GM12878 (cell line): Measurements from ENCODE around the gene ERN2. TPM values are rescaled to one million over a fixed set of nuclear protein-coding genes. Genes with fewer than 3 reads are reported as not detected.

Source experiments
- ATAC-seq: fragments of 200-7000 bp; cut with Tn5 transposase; 3 replicates; pipeline ENCODE4 v1.9.1; 2020; ENCODE audit warnings: mild to moderate bottlenecking, moderate library complexity
- BruUV-seq: library from RNA; stranded (reverse); fragments of 400-500 nt; replicated peaks from 2 replicates; lab custom pipeline; 2021; lab: Mats Ljungman, UMichigan
- CTCF ChIA-PET: fragments of 300-600 bp; sonication (Branson Sonifier 250); formaldehyde crosslinking; extraction: SDS; loops from one replicate; lab custom pipeline; 2021; ENCODE audit warnings: inconsistent platforms; lab: Yijun Ruan, JAX
- POLR2A ChIA-PET: fragments of 350-600 bp; formaldehyde crosslinking; extraction: SDS; loops from one replicate; lab custom pipeline; 2021; ENCODE audit warnings: inconsistent platforms; lab: Charles Lee
- RAD21 ChIA-PET: fragments of 300-600 bp; sonication (Branson Sonifier 250); formaldehyde crosslinking; loops from one replicate; lab custom pipeline; 2023; ENCODE audit warnings: antibody characterized with exemption; ENCODE audit not compliant: unreplicated experiment; lab: Charles Lee
- SMC1A ChIA-PET: fragments of 300-600 bp; sonication (Branson Sonifier 250); formaldehyde crosslinking; loops from one replicate; lab custom pipeline; 2023; ENCODE audit not compliant: unreplicated experiment, uncharacterized antibody; lab: Charles Lee
- DNase-seq: peaks from one replicate; pipeline ENCODE4 v3.0.0-alpha.2; 2011; ENCODE audit warnings: low read depth, low spot score
- FAIRE-seq: peaks from 3 replicates; lab custom pipeline; 2011; peaks lifted over from hg19 to GRCh38; lab: Jason Lieb, UNC
- H2AFZ ChIP-seq: 2 replicates; pipeline ENCODE4 v1.6.0; 2011; ENCODE audit warnings: low read depth, low read length, control low read depth; ENCODE audit not compliant: control insufficient read depth
- H3K27ac ChIP-seq: 2 replicates; pipeline ENCODE4 v1.5.1; 2011; ENCODE audit warnings: control low read depth; ENCODE audit not compliant: control insufficient read depth, insufficient read depth
- H3K27me3 ChIP-seq, 2 experiments: replicated peaks in 1 of 2; 2 replicates each; pipeline versions ENCODE4 v1.6.0 to v1.6.1; 2011; ENCODE audit warnings: low read length in 1 of 2; ENCODE audit not compliant: control insufficient read depth in 2 of 2, insufficient read depth in 2 of 2
- H3K36me3 ChIP-seq, 2 experiments: 2 replicates each; pipeline ENCODE4 v1.5.1; 2011; ENCODE audit warnings: low read length in 1 of 2; ENCODE audit not compliant: control insufficient read depth in 2 of 2, insufficient read depth in 2 of 2
- H3K4me1 ChIP-seq: 2 replicates; pipeline ENCODE4 v1.6.1; 2011; ENCODE audit warnings: mild to moderate bottlenecking, low read length, moderate library complexity, mixed read lengths; ENCODE audit not compliant: control insufficient read depth, insufficient read depth
- H3K4me2 ChIP-seq: 2 replicates; pipeline ENCODE4 v1.6.0; 2011; ENCODE audit warnings: control low read depth; ENCODE audit not compliant: control insufficient read depth, insufficient read depth
- H3K4me3 ChIP-seq: fragments of 200-600 bp; sonication (generic); 2 replicates; pipeline ENCODE4 v1.5.1; 2016
- H3K79me2 ChIP-seq: 2 replicates; pipeline ENCODE4 v1.6.0; 2011; ENCODE audit warnings: low read length; ENCODE audit not compliant: control insufficient read depth, insufficient read depth
- H3K9ac ChIP-seq: 2 replicates; pipeline ENCODE4 v1.8.0; 2011; ENCODE audit warnings: low read length, control low read depth, mixed read lengths; ENCODE audit not compliant: control insufficient read depth, insufficient read depth
- H3K9me3 ChIP-seq: replicated peaks from 3 replicates; pipeline ENCODE4 v1.5.1; 2011; ENCODE audit warnings: mild to moderate bottlenecking, low read length; ENCODE audit not compliant: control insufficient read depth, insufficient read depth
- H4K20me1 ChIP-seq: 2 replicates; pipeline ENCODE4 v1.6.0; 2011; ENCODE audit not compliant: control insufficient read depth, insufficient read depth
- BACH1 ChIP-seq: fragments of 450-650 bp; IDR thresholded peaks from 2 replicates; pipeline ENCODE4 v1.6.1; 2017; ENCODE audit warnings: mild to moderate bottlenecking, borderline replicate concordance
- HDGF ChIP-seq: fragments of 450-650 bp; IDR thresholded peaks from 2 replicates; pipeline ENCODE4 v1.6.1; 2016; ENCODE audit warnings: antibody characterized with exemption
- IKZF1 ChIP-seq: fragments of 450-650 bp; conservative IDR thresholded peaks from 2 replicates; pipeline ENCODE4 v1.6.1; 2017; ENCODE audit warnings: antibody characterized with exemption, mild to moderate bottlenecking
- IKZF2 ChIP-seq, 2 experiments: fragments of 450-650 bp; IDR thresholded peaks; 2 replicates each; pipeline ENCODE4 v1.6.1; 2017; ENCODE audit warnings: mild to moderate bottlenecking in 2 of 2, moderate library complexity in 2 of 2
- MYB ChIP-seq: fragments of 150-350 bp; IDR thresholded peaks from 2 replicates; pipeline ENCODE4 v1.6.1; 2014; ENCODE audit warnings: mild to moderate bottlenecking, low read depth, low read length, borderline replicate concordance
- NFXL1 ChIP-seq: fragments of 450-650 bp; IDR thresholded peaks from 2 replicates; pipeline ENCODE4 v1.6.1; 2017; ENCODE audit warnings: antibody characterized with exemption, mild to moderate bottlenecking, borderline replicate concordance
- NFYA ChIP-seq: IDR thresholded peaks from 2 replicates; pipeline ENCODE4 v1.6.1; 2011; ENCODE audit warnings: low read depth, mild to moderate bottlenecking, low read length, improper control_type of control experiment, borderline replicate concordance
- NR2C2 ChIP-seq: IDR thresholded peaks from 2 replicates; pipeline ENCODE4 v1.6.1; 2011; ENCODE audit warnings: borderline replicate concordance, low read depth; ENCODE audit not compliant: control insufficient read depth, insufficient read length
- POLR2AphosphoS5 ChIP-seq: IDR thresholded peaks from 2 replicates; pipeline ENCODE4 v1.6.1; 2011; ENCODE audit warnings: mild to moderate bottlenecking, low read length, inconsistent platforms
- SREBF1 ChIP-seq: IDR thresholded peaks from 2 replicates; pipeline ENCODE4 v1.6.1; 2012; ENCODE audit warnings: mild to moderate bottlenecking, low read length
- ZNF384 ChIP-seq: IDR thresholded peaks from 2 replicates; pipeline ENCODE4 v1.6.1; 2012; ENCODE audit warnings: low read depth, mild to moderate bottlenecking, low read length, improper control_type of control experiment, borderline replicate concordance
- WGBS: methylation state at CpG from one replicate; pipeline ENCODE4 v1.1.6; 2016; ENCODE audit warnings: low lambda C conversion rate; ENCODE audit not compliant: insufficient replicate concordance, insufficient coverage; ENCODE audit errors: missing lambda C conversion rate; 5-methylcytosine and 5-hydroxymethylcytosine counted together
- in situ Hi-C: fragments of 300-500 bp; cut with MboI; formaldehyde crosslinking; loops from 9 replicates; pipeline ENCODE4 v1.14.3; 2018; ENCODE audit warnings: mixed read lengths
- intact Hi-C: fragments of 100-400 bp; cut with micrococcal nuclease; formaldehyde crosslinking; loops from one replicate; pipeline ENCODE4 v1.14.2; 2022; ENCODE audit not compliant: unreplicated experiment
- polyA plus RNA-seq, 11 experiments: library from polyadenylated mRNA; depleted of rRNA in 4 of 11; unstranded in 6 of 11; stranded (reverse) in 5 of 11; fragments of >200 nt; fragmentation: Nextera tagmentation in 4 of 11; fragmentation: Illumina TruSeq in 1 of 11; extraction: Ambion mirVana in 4 of 11; extraction: Trizol in 1 of 11; gene quantifications; 1 replicate in 1 of 11; 2 replicates in 10 of 11; pipeline versions ENCODE4 v1.2.1 to v1.2.3, GENCODE V29; 2011 to 2016; ENCODE audit warnings: inconsistent platforms in 2 of 11, missing spikeins in 2 of 11, low read depth in 1 of 11
- total RNA-seq, 4 experiments: library from RNA; depleted of rRNA in 3 of 4; stranded (reverse); fragments of >200 nt in 3 of 4; fragmentation: Illumina TruSeq in 1 of 4; extraction: Trizol in 1 of 4; gene quantifications; 2 replicates each; pipeline versions ENCODE4 v1.2.1 to v1.2.3, GENCODE V29; 2013 to 2021
- TF ChIP-seq, protein P1 (sequence below): fragments of 450-650 bp; IDR thresholded peaks from 2 replicates; pipeline ENCODE4 v1.6.1; 2014; ENCODE audit warnings: mild to moderate bottlenecking
- TF ChIP-seq, protein P2 (sequence below): IDR thresholded peaks from 2 replicates; pipeline ENCODE4 v1.6.1; 2012; ENCODE audit warnings: improper control_type of control experiment, low read depth, low read length; ENCODE audit not compliant: insufficient replicate concordance
- TF ChIP-seq, protein P3 (sequence below): IDR thresholded peaks from 2 replicates; pipeline ENCODE4 v1.6.1; 2011; ENCODE audit warnings: borderline replicate concordance, low read depth, mild to moderate bottlenecking, moderate library complexity, low read length; ENCODE audit not compliant: insufficient read depth, poor library complexity, severe bottlenecking
- TF ChIP-seq, protein P4 (sequence below): IDR thresholded peaks from 2 replicates; pipeline ENCODE4 v1.6.1; 2012; ENCODE audit warnings: low read depth, low read length, improper control_type of control experiment

The ERN2 gene
- total and polyA plus RNA-seq, 10 of the 15 experiments (the other 5 are each of a cell fraction or from before 2014, with no cell fraction given), result 0.06 to 0.95 (median 0.36) TPM; not detected in 5

DNA sequence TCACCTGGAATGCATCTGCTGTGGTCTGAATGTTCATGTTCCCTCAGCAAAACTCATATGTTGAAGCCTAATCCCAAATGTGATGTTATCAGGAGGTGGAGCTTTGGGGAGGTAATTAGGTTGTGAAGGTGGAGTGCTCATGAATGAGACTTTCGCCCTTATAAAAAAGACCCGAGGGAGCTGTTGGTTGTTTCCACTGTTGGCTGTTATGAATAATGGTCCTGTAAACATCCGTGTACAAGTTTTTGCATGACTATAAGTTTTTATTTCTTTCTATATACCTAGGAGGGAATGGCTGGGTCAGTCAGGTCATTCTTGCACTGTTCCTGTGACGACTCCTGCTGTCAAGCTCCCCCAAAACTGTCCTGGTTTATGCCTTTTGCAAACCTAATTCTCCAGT is 32.2 kb upstream of the ERN2 start (continued):
- TF ChIP-seq, protein P1, sequence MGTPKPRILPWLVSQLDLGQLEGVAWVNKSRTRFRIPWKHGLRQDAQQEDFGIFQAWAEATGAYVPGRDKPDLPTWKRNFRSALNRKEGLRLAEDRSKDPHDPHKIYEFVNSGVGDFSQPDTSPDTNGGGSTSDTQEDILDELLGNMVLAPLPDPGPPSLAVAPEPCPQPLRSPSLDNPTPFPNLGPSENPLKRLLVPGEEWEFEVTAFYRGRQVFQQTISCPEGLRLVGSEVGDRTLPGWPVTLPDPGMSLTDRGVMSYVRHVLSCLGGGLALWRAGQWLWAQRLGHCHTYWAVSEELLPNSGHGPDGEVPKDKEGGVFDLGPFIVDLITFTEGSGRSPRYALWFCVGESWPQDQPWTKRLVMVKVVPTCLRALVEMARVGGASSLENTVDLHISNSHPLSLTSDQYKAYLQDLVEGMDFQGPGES, result no peak
- TF ChIP-seq MYB, result no peak

DNA sequence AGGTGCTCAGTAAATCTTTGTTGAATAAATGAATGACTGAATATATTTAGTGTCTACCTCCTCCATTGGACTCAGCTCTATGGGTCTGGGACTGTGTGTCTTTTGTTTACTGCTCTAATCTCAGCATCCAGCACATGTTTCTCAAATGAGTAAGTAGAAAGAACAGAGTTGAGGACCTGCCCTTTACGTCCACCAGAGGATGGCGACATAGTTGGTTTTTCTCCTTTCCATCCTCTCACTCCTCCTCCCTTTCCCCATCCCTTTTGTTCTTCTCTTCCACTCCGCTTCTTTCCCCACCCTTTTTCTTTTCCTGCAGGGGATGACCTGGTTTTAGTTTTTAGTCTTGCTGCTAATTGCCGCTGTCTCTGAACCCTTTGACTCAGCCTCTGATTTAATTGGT is 29.7 kb upstream of the ERN2 start:
- Histone ChIP-seq H4K20me1 (no peaks in the 10 kb centered on the region), H3K4me3 (no peak overlapping the region), H3K4me1 (no peaks in the 10 kb centered on the region), H2AFZ (no peak overlapping the region), H3K27ac (no peak overlapping the region), H3K79me2 (no peaks in the 10 kb centered on the region), H3K36me3 (no peaks in the 10 kb centered on the region), H3K9me3 (no peaks in the 10 kb centered on the region), H3K27me3 (no peaks in the 10 kb centered on the region; a peak in 2 of 4 replicates), H3K4me2 (no peak overlapping the region), H3K9ac (no peak overlapping the region)
- POLR2A ChIA-PET, result no interaction called here
- SMC1A ChIA-PET, result no interaction called here
- FAIRE-seq (no peak), ATAC-seq (no peak), DNase-seq (no peak)
- CTCF ChIA-PET, result no interaction called here
- RAD21 ChIA-PET, result no interaction called here
- in situ Hi-C loops (no loop called here), intact Hi-C loops (no loop called here)
- 61% methylated on average over 4 of the region's 4 CpGs for WGBS
- no TSS peak for BruUV-seq
- TF ChIP-seq ZNF384, result no peak
- TF ChIP-seq, protein P2, sequence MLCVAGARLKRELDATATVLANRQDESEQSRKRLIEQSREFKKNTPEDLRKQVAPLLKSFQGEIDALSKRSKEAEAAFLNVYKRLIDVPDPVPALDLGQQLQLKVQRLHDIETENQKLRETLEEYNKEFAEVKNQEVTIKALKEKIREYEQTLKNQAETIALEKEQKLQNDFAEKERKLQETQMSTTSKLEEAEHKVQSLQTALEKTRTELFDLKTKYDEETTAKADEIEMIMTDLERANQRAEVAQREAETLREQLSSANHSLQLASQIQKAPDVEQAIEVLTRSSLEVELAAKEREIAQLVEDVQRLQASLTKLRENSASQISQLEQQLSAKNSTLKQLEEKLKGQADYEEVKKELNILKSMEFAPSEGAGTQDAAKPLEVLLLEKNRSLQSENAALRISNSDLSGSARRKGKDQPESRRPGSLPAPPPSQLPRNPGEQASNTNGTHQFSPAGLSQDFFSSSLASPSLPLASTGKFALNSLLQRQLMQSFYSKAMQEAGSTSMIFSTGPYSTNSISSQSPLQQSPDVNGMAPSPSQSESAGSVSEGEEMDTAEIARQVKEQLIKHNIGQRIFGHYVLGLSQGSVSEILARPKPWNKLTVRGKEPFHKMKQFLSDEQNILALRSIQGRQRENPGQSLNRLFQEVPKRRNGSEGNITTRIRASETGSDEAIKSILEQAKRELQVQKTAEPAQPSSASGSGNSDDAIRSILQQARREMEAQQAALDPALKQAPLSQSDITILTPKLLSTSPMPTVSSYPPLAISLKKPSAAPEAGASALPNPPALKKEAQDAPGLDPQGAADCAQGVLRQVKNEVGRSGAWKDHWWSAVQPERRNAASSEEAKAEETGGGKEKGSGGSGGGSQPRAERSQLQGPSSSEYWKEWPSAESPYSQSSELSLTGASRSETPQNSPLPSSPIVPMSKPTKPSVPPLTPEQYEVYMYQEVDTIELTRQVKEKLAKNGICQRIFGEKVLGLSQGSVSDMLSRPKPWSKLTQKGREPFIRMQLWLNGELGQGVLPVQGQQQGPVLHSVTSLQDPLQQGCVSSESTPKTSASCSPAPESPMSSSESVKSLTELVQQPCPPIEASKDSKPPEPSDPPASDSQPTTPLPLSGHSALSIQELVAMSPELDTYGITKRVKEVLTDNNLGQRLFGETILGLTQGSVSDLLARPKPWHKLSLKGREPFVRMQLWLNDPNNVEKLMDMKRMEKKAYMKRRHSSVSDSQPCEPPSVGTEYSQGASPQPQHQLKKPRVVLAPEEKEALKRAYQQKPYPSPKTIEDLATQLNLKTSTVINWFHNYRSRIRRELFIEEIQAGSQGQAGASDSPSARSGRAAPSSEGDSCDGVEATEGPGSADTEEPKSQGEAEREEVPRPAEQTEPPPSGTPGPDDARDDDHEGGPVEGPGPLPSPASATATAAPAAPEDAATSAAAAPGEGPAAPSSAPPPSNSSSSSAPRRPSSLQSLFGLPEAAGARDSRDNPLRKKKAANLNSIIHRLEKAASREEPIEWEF, result no peak
- no peak for TF ChIP-seq SREBF1
- no peak for TF ChIP-seq POLR2AphosphoS5
- no peak for TF ChIP-seq IKZF2 (IDR thresholded peaks at IDR 0.05)
- no peak for TF ChIP-seq IKZF1
- TF ChIP-seq HDGF, result no peak
- TF ChIP-seq, protein P3, sequence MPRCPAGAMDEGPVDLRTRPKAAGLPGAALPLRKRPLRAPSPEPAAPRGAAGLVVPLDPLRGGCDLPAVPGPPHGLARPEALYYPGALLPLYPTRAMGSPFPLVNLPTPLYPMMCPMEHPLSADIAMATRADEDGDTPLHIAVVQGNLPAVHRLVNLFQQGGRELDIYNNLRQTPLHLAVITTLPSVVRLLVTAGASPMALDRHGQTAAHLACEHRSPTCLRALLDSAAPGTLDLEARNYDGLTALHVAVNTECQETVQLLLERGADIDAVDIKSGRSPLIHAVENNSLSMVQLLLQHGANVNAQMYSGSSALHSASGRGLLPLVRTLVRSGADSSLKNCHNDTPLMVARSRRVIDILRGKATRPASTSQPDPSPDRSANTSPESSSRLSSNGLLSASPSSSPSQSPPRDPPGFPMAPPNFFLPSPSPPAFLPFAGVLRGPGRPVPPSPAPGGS, result no peak
- TF ChIP-seq, protein P4, sequence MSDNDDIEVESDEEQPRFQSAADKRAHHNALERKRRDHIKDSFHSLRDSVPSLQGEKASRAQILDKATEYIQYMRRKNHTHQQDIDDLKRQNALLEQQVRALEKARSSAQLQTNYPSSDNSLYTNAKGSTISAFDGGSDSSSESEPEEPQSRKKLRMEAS, result no peak
- TF ChIP-seq BACH1, result no peak
- no peak for TF ChIP-seq NFXL1
- no peak for TF ChIP-seq NR2C2
- no peak for TF ChIP-seq NFYA
